Cardiac muscle cell (in vitro differentiated cells and primary cell): Measurements from ENCODE around the gene FGF22. TPM values are rescaled to one million over a fixed set of nuclear protein-coding genes. Genes with fewer than 3 reads are reported as not detected.
A peak's percentile ranks its signal among the peaks of the same experiment; 100 is the strongest.

Experiments
- DNase-seq, 2 donors: peaks; one replicate each; pipeline versions ENCODE4 v3.0.0 to v3.0.0-alpha.2; 2010 to 2017; ENCODE audit warnings: low read depth in 1 of 2, low spot score in 1 of 2
- H3K27ac ChIP-seq: fragments of 200-600 bp; sonication (generic); 2 replicates; pipeline ENCODE4 v1.5.1; 2016
- H3K27me3 ChIP-seq: fragments of 200-600 bp; sonication (generic); 2 replicates; pipeline ENCODE4 v1.6.0; 2016; ENCODE audit warnings: control low read depth
- H3K36me3 ChIP-seq: fragments of 200-600 bp; sonication (generic); 2 replicates; pipeline ENCODE4 v1.5.1; 2016; ENCODE audit warnings: control low read depth
- H3K4me1 ChIP-seq: fragments of 200-600 bp; sonication (generic); 2 replicates; pipeline ENCODE4 v1.8.1; 2017; ENCODE audit warnings: low read depth, mild to moderate bottlenecking, mixed run types
- H3K4me3 ChIP-seq: fragments of 200-600 bp; sonication (generic); 2 replicates; pipeline ENCODE4 v1.5.1; 2016; ENCODE audit warnings: mild to moderate bottlenecking
- H3K9me3 ChIP-seq: fragments of 200-600 bp; sonication (generic); 2 replicates; pipeline ENCODE4 v1.5.1; 2017; ENCODE audit warnings: low read depth, mild to moderate bottlenecking, control low read depth
- polyA plus RNA-seq: library from polyadenylated mRNA; unstranded; fragments of >200 nt; fragmentation: Nextera tagmentation; extraction: Ambion mirVana; gene quantifications from 2 replicates; pipeline ENCODE4 v1.2.1, GENCODE V29; 2016
- total RNA-seq: library from RNA; depleted of rRNA; stranded (reverse); fragments of >200 nt; gene quantifications from 2 replicates; pipeline ENCODE4 v1.2.3, GENCODE V29; 2016
- TF ChIP-seq, protein P1 (sequence below): IDR thresholded peaks from 2 replicates; pipeline ENCODE4 v1.5.1; 2012; ENCODE audit warnings: low read depth, mild to moderate bottlenecking, low read length

FGF22 gene
- total and polyA plus RNA-seq, 2 experiments from 2014 or later: 0.92 TPM; not detected in 1

DNA sequence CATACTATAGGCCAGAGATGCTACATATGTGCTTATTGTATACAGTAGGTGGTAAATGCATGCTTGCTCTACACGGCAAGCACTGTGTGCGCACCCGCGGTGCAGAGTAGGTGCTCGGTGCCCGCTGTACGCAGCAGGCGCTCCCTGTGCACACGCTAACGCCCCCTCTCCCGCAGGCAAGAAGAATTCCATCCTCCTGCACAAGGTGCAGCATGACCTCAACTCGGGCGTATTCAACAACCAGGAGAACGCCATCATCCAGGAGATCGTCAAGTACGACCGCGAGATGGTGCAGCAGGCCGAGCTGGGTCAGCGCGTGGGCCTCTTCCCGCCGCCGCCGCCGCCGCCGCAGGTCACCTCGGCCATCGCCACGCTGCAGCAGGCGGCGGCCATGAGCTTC, 24.1 kb upstream of the FGF22 start:
- no peak overlapping the region for H3K27ac ChIP-seq
- TF ChIP-seq, protein P1, sequence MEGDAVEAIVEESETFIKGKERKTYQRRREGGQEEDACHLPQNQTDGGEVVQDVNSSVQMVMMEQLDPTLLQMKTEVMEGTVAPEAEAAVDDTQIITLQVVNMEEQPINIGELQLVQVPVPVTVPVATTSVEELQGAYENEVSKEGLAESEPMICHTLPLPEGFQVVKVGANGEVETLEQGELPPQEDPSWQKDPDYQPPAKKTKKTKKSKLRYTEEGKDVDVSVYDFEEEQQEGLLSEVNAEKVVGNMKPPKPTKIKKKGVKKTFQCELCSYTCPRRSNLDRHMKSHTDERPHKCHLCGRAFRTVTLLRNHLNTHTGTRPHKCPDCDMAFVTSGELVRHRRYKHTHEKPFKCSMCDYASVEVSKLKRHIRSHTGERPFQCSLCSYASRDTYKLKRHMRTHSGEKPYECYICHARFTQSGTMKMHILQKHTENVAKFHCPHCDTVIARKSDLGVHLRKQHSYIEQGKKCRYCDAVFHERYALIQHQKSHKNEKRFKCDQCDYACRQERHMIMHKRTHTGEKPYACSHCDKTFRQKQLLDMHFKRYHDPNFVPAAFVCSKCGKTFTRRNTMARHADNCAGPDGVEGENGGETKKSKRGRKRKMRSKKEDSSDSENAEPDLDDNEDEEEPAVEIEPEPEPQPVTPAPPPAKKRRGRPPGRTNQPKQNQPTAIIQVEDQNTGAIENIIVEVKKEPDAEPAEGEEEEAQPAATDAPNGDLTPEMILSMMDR: no peak
- peaks cover 20% of the 10 kb centered on the region for H3K36me3 ChIP-seq

DNA sequence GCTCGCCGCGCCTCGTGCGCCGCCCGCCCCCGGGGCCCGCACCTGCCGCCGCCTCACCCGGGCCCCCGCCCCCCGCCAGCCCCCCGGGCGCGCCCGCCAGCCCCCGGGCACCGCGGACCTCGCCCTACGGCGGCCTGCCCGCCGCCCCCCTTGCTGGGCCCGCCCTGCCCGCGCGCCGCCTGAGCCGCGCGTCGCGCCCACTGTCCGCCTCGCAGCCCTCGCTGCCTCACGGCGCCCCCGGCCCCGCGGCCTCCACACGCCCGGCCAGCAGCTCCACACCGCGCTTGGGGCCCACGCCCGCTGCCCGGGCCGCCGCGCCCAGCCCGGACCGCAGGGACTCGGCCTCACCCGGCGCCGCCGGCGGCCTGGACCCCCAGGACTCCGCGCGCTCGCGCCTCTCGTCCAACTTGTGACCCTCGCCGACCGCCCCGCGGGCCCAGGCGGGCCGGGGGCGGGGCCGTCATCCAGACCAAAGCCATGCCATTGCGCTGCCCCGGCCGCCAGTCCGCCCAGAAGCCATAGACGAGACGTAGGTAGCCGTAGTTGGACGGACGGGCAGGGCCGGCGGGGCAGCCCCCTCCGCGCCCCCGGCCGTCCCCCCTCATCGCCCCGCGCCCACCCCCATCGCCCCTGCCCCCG, 23.5 kb upstream of the FGF22 start:
- Histone ChIP-seq H3K27ac (no peak overlapping the region), H3K27me3 (no peaks in the 10 kb centered on the region), H3K36me3 (peaks cover 20% of the 10 kb centered on the region), H3K9me3 (no peaks in the 10 kb centered on the region), H3K4me1 (no peaks in the 10 kb centered on the region), H3K4me3 (no peak overlapping the region)
- no peak for DNase-seq
- TF ChIP-seq, protein P1: no peak

More for the DNA sequence above, 24.1 kb upstream of the FGF22 start:
- H3K9me3 ChIP-seq: no peaks in the 10 kb centered on the region
- no peaks in the 10 kb centered on the region for H3K4me1 ChIP-seq
- H3K27me3 ChIP-seq: no peaks in the 10 kb centered on the region
- no peak overlapping the region for H3K4me3 ChIP-seq
- DNase-seq: peak in 1 of 2 donors; percentile 27

DNA sequence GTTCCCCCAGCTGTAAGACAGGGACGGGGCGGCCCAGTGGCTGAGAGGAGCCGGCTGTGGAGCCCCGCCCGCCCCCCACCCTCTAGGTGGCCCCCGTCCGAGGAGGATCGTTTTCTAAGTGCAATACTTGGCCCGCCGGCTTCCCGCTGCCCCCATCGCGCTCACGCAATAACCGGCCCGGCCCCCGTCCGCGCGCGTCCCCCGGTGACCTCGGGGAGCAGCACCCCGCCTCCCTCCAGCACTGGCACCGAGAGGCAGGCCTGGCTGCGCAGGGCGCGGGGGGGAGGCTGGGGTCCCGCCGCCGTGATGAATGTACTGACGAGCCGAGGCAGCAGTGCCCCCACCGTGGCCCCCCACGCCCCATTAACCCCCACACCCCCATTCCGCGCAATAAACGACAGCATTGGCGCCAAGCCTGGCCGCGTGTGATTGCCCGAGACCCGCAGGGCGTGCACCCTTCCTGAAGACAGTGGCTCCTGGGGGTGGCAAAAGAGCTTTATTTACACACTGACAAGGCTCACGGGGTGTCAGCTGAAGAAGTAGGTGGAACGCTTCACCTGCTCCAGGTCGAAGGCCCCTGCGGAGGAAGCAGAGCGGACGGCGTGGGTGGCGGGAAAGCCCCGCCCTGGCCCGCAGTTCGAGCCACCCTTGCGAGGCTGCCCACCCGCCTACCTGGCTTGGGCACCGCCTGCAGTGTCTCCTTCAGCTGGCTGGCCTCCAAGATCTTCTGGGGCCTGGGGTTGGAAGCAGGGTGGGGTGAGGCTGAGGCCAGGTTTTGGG, 22.7 kb upstream of the FGF22 start:
- TF ChIP-seq, protein P1: no peak
- H3K4me3 ChIP-seq: no peak overlapping the region
- H3K27me3 ChIP-seq: no peaks in the 10 kb centered on the region
- DNase-seq: no peak
- H3K9me3 ChIP-seq: no peaks in the 10 kb centered on the region
- no peaks in the 10 kb centered on the region for H3K4me1 ChIP-seq
- H3K27ac ChIP-seq: no peak overlapping the region
- peaks cover 23% of the 10 kb centered on the region for H3K36me3 ChIP-seq

DNA sequence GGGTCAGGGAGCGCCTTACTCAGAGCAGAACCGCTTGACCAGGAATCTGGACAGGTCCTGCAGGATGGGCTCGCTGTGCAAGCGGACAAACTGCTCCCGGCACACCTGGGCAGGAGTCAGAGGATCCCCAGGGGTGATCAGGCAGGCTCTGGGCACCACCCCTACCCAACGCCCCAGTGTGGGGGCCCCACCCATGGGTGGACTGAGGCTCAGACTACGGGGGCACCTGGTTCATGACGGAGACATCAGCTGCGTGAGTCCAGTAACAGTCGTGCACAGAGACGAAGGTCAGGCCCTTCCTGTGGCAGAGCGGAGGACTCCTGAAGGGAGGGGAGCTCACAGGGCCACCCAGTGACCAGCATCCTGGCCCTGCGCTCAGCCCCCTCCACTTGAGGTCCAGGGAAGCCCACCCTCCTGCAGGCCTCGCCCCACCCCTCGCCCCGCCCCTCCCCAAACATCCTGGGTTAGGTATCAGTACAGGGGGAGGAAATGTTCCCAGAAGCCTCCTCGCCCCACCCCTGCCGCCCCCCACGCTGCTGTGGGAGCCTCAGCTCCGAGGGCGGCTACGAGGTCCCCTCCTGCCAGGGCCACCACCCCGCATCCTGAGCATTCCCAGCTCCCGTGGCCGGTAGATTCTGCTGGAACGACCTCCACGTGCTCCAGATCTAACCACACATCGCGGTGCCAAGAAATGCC, 22.0 kb upstream of the FGF22 start:
- Histone ChIP-seq H3K4me1 (no peaks in the 10 kb centered on the region), H3K4me3 (no peak overlapping the region), H3K36me3 (peaks cover 24% of the 10 kb centered on the region), H3K27me3 (no peaks in the 10 kb centered on the region), H3K9me3 (no peaks in the 10 kb centered on the region), H3K27ac (no peak overlapping the region)
- TF ChIP-seq, protein P1: no peak
- no peak for DNase-seq

DNA sequence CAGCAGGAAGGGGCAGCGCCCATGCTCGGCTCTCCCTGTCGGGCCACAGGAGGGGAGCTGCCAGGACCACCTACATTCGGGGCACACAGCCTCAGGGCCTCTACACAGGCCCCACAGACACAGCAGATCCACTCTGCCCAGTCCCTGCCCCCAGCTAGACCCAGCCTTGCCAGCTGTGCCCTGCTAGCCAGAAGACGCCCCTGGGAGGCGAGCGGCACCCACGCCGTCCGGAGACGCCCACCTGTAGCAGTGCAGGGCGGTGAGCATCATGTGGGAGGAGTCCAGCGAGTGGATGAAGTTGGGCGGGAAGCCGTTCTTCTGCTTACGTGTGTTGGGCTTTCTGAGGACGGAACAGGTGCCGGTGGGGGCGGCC, 21.4 kb upstream of the FGF22 start:
- H3K27me3 ChIP-seq: no peaks in the 10 kb centered on the region
- DNase-seq: no peak
- no peak overlapping the region for H3K27ac ChIP-seq
- H3K4me1 ChIP-seq: no peaks in the 10 kb centered on the region
- H3K9me3 ChIP-seq: no peaks in the 10 kb centered on the region
- no peak overlapping the region for H3K4me3 ChIP-seq
- TF ChIP-seq, protein P1: no peak
- peaks cover 20% of the 10 kb centered on the region for H3K36me3 ChIP-seq
